Trophoblast cell (in vitro differentiated cells and primary cell): ENCODE results near the gene SNX18.
A peak's percentile ranks its signal among the peaks of the same experiment; 100 is the strongest.

ENCODE experiments used
- DNase-seq, 2 donors: peaks; one replicate each; pipeline ENCODE4 v3.0.0-alpha.2; 2016
- H2AFZ ChIP-seq: 2 replicates; pipeline ENCODE4 v1.6.1; 2013; ENCODE audit warnings: low read length, moderate library complexity, mild to moderate bottlenecking; ENCODE audit not compliant: insufficient read depth, poor library complexity
- H2AK5ac ChIP-seq: 2 replicates; pipeline ENCODE4 v1.6.1; 2013; ENCODE audit warnings: mild to moderate bottlenecking, low read length
- H2BK120ac ChIP-seq: 2 replicates; pipeline ENCODE4 v1.6.1; 2013; ENCODE audit warnings: low read length, mild to moderate bottlenecking, moderate library complexity; ENCODE audit not compliant: insufficient read depth, poor library complexity
- H2BK12ac ChIP-seq: 2 replicates; pipeline ENCODE4 v1.6.1; 2013; ENCODE audit warnings: mild to moderate bottlenecking, low read length, moderate library complexity
- H2BK5ac ChIP-seq: 2 replicates; pipeline ENCODE4 v1.6.1; 2013; ENCODE audit warnings: low read length, low read depth, moderate library complexity, mild to moderate bottlenecking; ENCODE audit not compliant: poor library complexity
- H3K14ac ChIP-seq: 2 replicates; pipeline ENCODE4 v1.6.1; 2013; ENCODE audit warnings: mild to moderate bottlenecking, low read length
- H3K18ac ChIP-seq: 2 replicates; pipeline ENCODE4 v1.6.1; 2013; ENCODE audit warnings: mild to moderate bottlenecking, low read length
- H3K23ac ChIP-seq: 2 replicates; pipeline ENCODE4 v1.6.1; 2013; ENCODE audit warnings: low read length
- H3K27ac ChIP-seq: 2 replicates; pipeline ENCODE4 v1.5.1; 2013; ENCODE audit warnings: low read depth, mild to moderate bottlenecking, inconsistent platforms, low read length, moderate library complexity
- H3K27me3 ChIP-seq: 2 replicates; pipeline ENCODE4 v1.6.1; 2013; ENCODE audit warnings: inconsistent platforms, mild to moderate bottlenecking, low read length, moderate library complexity; ENCODE audit not compliant: insufficient read depth
- H3K36me3 ChIP-seq, 2 experiments: 1 replicate in 1 of 2; 2 replicates in 1 of 2; pipeline ENCODE4 v1.6.1; 2013; ENCODE audit warnings: low read length in 2 of 2, mild to moderate bottlenecking in 2 of 2, moderate library complexity in 1 of 2; ENCODE audit not compliant: insufficient read depth in 2 of 2, control insufficient read depth in 1 of 2
- H3K4ac ChIP-seq: 2 replicates; pipeline ENCODE4 v1.6.1; 2013; ENCODE audit warnings: low read depth, mild to moderate bottlenecking, low read length, moderate library complexity
- H3K4me1 ChIP-seq, 2 experiments: 1 replicate in 1 of 2; 2 replicates in 1 of 2; pipeline ENCODE4 v1.6.1; 2013; ENCODE audit warnings: low read length in 2 of 2, mild to moderate bottlenecking in 2 of 2, moderate library complexity in 1 of 2; ENCODE audit not compliant: insufficient read depth in 2 of 2, control insufficient read depth in 1 of 2
- H3K4me2 ChIP-seq: 2 replicates; pipeline ENCODE4 v1.6.1; 2013; ENCODE audit warnings: inconsistent platforms, mild to moderate bottlenecking, low read length, moderate library complexity
- H3K4me3 ChIP-seq: 2 replicates; pipeline ENCODE4 v1.5.1; 2013; ENCODE audit warnings: mild to moderate bottlenecking, low read depth, low read length, inconsistent platforms
- H3K79me1 ChIP-seq: one replicate; pipeline ENCODE4 v1.6.1; 2013; ENCODE audit warnings: low read length
- H3K79me2 ChIP-seq: 2 replicates; pipeline ENCODE4 v1.6.1; 2013; ENCODE audit warnings: low read length, mild to moderate bottlenecking; ENCODE audit not compliant: control insufficient read depth, insufficient read depth, poor library complexity
- H3K9ac ChIP-seq: 2 replicates; pipeline ENCODE4 v1.6.1; 2013; ENCODE audit warnings: mild to moderate bottlenecking, low read length
- H3K9me3 ChIP-seq: 2 replicates; pipeline ENCODE4 v1.6.1; 2013; ENCODE audit warnings: low read depth, mild to moderate bottlenecking, control low read depth, inconsistent platforms, low read length; ENCODE audit not compliant: insufficient read depth
- H4K12ac ChIP-seq: 2 replicates; pipeline ENCODE4 v1.6.1; 2013; ENCODE audit warnings: low read depth, mild to moderate bottlenecking, low read length, moderate library complexity
- H4K8ac ChIP-seq: 2 replicates; pipeline ENCODE4 v1.6.1; 2013; ENCODE audit warnings: low read depth, mild to moderate bottlenecking, low read length, moderate library complexity
- H4K91ac ChIP-seq: one replicate; pipeline ENCODE4 v1.6.1; 2013; ENCODE audit warnings: low read depth, mild to moderate bottlenecking, low read length, moderate library complexity
- WGBS: extraction: QIAGEN DNeasy Blood & Tissue Kit; methylation state at CpG from one replicate; pipeline ENCODE4 v1.1.7; 2013; ENCODE audit warnings: missing lambda C conversion rate; ENCODE audit not compliant: insufficient read length, insufficient coverage; ENCODE audit errors: extremely low coverage; 5-methylcytosine and 5-hydroxymethylcytosine counted together

Gene SNX18

GRCh38 chr5:54577528-54577927 lies 60.0 kb downstream of the SNX18 start:
- no peak overlapping the region for H4K12ac ChIP-seq
- no peaks in the 10 kb centered on the region for H3K36me3 ChIP-seq
- no CpG with 5 or more reads among the region's 5 CpGs for WGBS
- H3K4me2 ChIP-seq, result no peak overlapping the region
- H2AK5ac ChIP-seq, result no peak overlapping the region
- H3K27me3 ChIP-seq, result no peaks in the 10 kb centered on the region
- no peak overlapping the region for H3K4ac ChIP-seq
- H4K91ac ChIP-seq, result no peak overlapping the region
- no peak overlapping the region for H2BK120ac ChIP-seq
- DNase-seq, result no peak
- H2BK5ac ChIP-seq, result no peak overlapping the region
- no peaks in the 10 kb centered on the region for H3K79me2 ChIP-seq
- H2BK12ac ChIP-seq, result no peak overlapping the region
- no peak overlapping the region for H3K27ac ChIP-seq
- H3K9ac ChIP-seq, result no peak overlapping the region
- no peak overlapping the region for H3K4me3 ChIP-seq
- no peaks in the 10 kb centered on the region for H3K9me3 ChIP-seq
- peaks cover 6% of the 10 kb centered on the region for H3K79me1 ChIP-seq
- no peak overlapping the region for H3K14ac ChIP-seq
- no peak overlapping the region for H3K23ac ChIP-seq
- no peak overlapping the region for H3K18ac ChIP-seq
- no peak overlapping the region for H4K8ac ChIP-seq
- no peak overlapping the region for H2AFZ ChIP-seq
- H3K4me1 ChIP-seq, result peaks cover 3 to 7% of the 10 kb centered on the region in 2 experiments

GRCh38 chr5:54577937-54578653 lies 60.5 kb downstream of the SNX18 start:
- no CpG with 5 or more reads among the region's 7 CpGs for WGBS

DNA sequence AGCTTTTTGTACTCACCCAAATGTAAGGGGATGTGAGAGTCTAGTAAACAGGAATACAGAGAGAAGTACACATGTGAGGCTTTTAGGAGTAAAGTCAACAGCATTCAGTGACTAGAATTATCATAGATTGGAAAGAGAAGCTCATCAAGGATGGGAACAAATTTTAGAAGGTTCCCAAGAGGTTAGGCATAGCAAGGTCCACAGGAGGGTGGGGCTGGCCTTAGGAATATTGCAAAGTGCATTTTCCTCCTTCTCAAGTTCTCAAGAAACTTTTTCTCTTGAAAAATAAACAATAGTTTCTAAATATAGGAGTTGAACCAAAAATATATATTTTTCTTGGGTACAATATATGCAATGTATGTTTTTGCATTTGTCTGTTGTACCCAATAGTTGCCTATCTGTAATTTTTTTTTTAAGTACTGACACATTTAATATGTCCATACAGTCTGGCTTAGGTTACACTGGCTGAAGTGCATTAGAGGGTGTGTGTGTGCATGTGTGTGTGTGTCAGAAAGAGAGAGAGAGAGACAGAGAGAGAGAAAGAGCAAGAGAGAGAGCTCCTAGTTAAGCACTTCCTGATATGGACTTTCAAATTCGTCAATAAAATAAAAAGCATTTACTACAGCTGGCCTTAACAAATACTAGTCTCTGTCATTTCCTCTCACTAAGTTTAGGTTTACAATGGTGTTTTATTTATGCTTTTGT lies 62.2 kb downstream of the SNX18 start:
- no CpG with 5 or more reads among the region's 1 CpG for WGBS
- Histone ChIP-seq H2BK12ac (no peak overlapping the region), H3K4ac (no peak overlapping the region), H3K9me3 (no peaks in the 10 kb centered on the region), H3K36me3 (no peaks in the 10 kb centered on the region), H3K18ac (no peak overlapping the region), H3K14ac (no peak overlapping the region), H2AFZ (no peak overlapping the region), H3K27me3 (no peaks in the 10 kb centered on the region), H3K79me2 (no peaks in the 10 kb centered on the region), H4K12ac (no peak overlapping the region), H3K9ac (no peak overlapping the region), H3K23ac (no peak overlapping the region), H3K79me1 (peaks cover 6% of the 10 kb centered on the region), H2BK5ac (no peak overlapping the region), H3K27ac (no peak overlapping the region), H2AK5ac (no peak overlapping the region), H3K4me1 (peaks cover 3 to 7% of the 10 kb centered on the region in 2 experiments), H4K91ac (no peak overlapping the region), H4K8ac (no peak overlapping the region), H3K4me3 (no peak overlapping the region), H3K4me2 (no peak overlapping the region), H2BK120ac (no peak overlapping the region)
- DNase-seq, result no peak

More at GRCh38 chr5:54577937-54578653, 60.5 kb downstream of the SNX18 start:
- Histone ChIP-seq H3K27me3 (no peaks in the 10 kb centered on the region), H3K4ac (no peak overlapping the region), H2AFZ (no peak overlapping the region), H2BK12ac (peak overlapping the region; percentile 33), H3K79me1 (peaks cover 6% of the 10 kb centered on the region), H2AK5ac (no peak overlapping the region), H3K4me1 (peaks cover 3 to 7% of the 10 kb centered on the region in 2 experiments), H4K8ac (no peak overlapping the region), H3K27ac (no peak overlapping the region), H4K91ac (no peak overlapping the region), H3K79me2 (no peaks in the 10 kb centered on the region), H3K36me3 (no peaks in the 10 kb centered on the region), H3K18ac (no peak overlapping the region), H3K23ac (no peak overlapping the region), H4K12ac (no peak overlapping the region), H2BK120ac (no peak overlapping the region), H3K9ac (no peak overlapping the region), H3K14ac (no peak overlapping the region), H2BK5ac (no peak overlapping the region), H3K4me2 (no peak overlapping the region), H3K4me3 (no peak overlapping the region), H3K9me3 (no peaks in the 10 kb centered on the region)
- no peak for DNase-seq

- H4K8ac ChIP-seq, result no peak overlapping the region
- no peak overlapping the region for H3K18ac ChIP-seq
- peak overlapping the region; percentile 14 for H2BK5ac ChIP-seq
- no peak overlapping the region for H4K12ac ChIP-seq
- WGBS, result no CpG with 5 or more reads among the region's 7 CpGs
- peak overlapping the region; percentile 54 for H3K27ac ChIP-seq
- H3K4me1 ChIP-seq, result peaks cover 3 to 7% of the 10 kb centered on the region in 2 experiments
- no peak overlapping the region for H4K91ac ChIP-seq
- no peak overlapping the region for H3K9ac ChIP-seq
- H2AFZ ChIP-seq, result no peak overlapping the region
- peak in 1 of 2 donors; percentile 29 for DNase-seq
- H3K4me3 ChIP-seq, result no peak overlapping the region
- H3K79me1 ChIP-seq, result peaks cover 6% of the 10 kb centered on the region
- no peak overlapping the region for H3K4ac ChIP-seq
- peak overlapping the region; percentile 53 for H2BK120ac ChIP-seq
- no peaks in the 10 kb centered on the region for H3K27me3 ChIP-seq
- no peak overlapping the region for H2AK5ac ChIP-seq
- peak overlapping the region; percentile 49 for H3K14ac ChIP-seq
- no peaks in the 10 kb centered on the region for H3K79me2 ChIP-seq
- H3K4me2 ChIP-seq, result peak overlapping the region; percentile 17
- no peak overlapping the region for H3K23ac ChIP-seq
- no peaks in the 10 kb centered on the region for H3K36me3 ChIP-seq
- no peaks in the 10 kb centered on the region for H3K9me3 ChIP-seq
- H2BK12ac ChIP-seq, result peak overlapping the region; percentile 77
Measured at GRCh38 chr5:54580997-54581811, 63.6 kb downstream of the SNX18 start.
